GM11168 (cell line): Measurements from ENCODE around the gene ZNF776.
"Not testable (repeated sequence)": the region's sequence is repeated elsewhere in the genome, so short reads cannot be mapped to it uniquely, and the experiment has no call there.

Experiments
- in situ Hi-C: fragments of 300-500 bp; cut with MboI; formaldehyde crosslinking; loops from one replicate; pipeline ENCODE4 v1.12.0; 2022; ENCODE audit warnings: low sequenced_read_pairs; ENCODE audit not compliant: unreplicated experiment

The ZNF776 gene

DNA sequence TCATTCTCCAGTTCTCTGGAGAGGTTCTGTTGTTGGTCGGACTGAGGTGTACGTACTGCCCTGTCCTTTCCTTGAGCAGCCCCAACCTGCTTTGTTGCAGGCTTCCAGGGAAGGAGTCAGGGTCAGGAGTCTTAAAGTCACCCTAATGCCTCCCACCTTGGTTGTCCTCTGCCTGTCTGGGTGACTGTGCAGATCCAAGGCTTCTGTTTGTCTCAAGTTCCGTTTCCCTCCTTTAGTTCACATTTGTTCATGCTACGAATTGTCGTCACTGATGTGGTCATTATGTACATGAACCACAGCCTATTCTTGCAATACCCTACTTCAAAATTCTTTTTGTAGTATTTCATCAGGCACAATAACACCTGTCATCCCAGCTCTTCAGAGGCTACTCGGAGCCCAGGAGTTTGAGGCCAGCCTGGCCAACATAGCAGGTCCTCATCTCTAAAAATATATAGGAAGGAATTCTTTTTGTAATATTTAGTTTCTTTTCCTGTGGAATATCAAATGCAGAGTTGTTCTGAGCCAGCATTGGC lies 30.2 kb downstream of the ZNF776 start:
- in situ Hi-C loops: no loop called here

DNA sequence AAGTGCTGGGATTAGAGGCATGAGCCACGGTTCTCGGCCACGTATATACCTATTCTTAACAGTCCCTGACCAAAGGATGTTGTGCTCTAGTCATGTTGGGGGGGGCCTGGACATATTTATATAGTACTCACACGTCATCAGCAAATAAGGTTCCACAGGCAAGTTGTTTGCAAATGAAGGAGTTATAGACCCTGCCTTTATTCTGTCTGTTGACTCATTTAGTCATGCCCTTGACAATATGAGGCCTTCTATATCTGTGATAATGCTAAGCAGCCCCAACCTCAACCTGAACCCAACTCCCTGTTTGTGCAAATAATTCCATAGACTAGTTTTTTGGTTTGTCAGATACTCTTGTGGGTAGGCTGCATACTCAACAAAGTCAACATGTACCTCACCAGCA lies 31.7 kb downstream of the ZNF776 start:
- in situ Hi-C loops: no loop called here

- in situ Hi-C loops: no loop called here
Measured at GRCh38 chr19:57779220-57779845, 32.7 kb downstream of the ZNF776 start.

- in situ Hi-C loops: no loop called here
Measured at GRCh38 chr19:57786286-57786685, 39.7 kb downstream of the ZNF776 start.

- in situ Hi-C loops: no loop called here
Measured at GRCh38 chr19:57786906-57787305, 40.3 kb downstream of the ZNF776 start.

DNA sequence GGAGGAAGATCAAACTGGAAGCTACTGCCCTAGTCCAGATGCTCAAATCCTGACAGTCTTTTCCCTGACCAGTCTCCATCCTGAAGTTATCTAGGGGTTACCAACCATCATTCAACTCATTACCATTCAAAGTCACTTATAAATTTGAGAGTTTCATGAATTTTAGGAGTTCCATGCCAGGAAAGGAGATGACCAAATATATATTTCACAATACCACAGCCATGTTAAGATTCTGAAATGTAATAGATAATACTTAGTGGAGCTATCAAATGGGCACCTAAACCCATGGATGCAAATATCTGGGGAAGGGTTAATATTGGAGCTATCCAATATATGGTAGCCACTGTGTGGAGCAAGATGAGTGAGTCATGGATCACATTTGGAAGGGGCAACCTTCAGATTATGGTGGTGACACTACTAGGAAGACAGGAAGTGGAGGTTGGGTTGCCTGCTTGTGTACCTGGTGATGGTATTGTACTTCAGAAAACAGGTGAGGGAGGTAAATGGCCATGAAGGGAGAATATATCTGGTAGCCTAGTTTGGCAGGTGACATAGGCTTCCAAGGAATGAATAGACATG lies 41.6 kb downstream of the ZNF776 start:
- in situ Hi-C loops: no loop called here

GRCh38 chr19:57789288-57789687 lies 42.7 kb downstream of the ZNF776 start:
- in situ Hi-C loops: no loop called here

GRCh38 chr19:57796580-57796979 lies 50.0 kb downstream of the ZNF776 start:
- in situ Hi-C loops: not testable (repeated sequence)

- in situ Hi-C loops: no loop called here
Measured at GRCh38 chr19:57800696-57801095, 54.1 kb downstream of the ZNF776 start.

DNA sequence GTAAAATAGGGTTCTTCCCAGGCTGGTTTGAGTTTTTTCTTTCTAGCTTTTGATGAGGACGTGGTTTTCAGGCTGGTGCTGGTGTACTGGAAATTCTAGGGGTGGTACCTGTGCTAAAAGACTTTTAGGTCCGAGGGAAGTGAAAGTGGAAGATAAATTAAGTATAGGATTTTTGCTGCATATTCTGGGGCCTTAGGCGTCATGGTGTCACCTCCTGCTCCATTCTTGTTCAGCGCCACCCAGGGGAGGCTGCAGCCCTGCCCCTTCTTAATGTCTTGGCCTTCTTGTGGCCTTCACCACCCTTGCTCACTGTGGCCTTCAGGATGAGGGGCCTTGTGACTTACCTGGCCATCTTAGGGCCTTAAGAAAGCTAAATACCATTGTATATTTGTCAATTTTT lies 55.7 kb downstream of the ZNF776 start:
- in situ Hi-C loops: no loop called here

GRCh38 chr19:57803265-57803593 lies 56.6 kb downstream of the ZNF776 start:
- in situ Hi-C loops: no loop called here

GRCh38 chr19:57803594-57804325 lies 57.1 kb downstream of the ZNF776 start:
- in situ Hi-C loops: no loop called here

GRCh38 chr19:57807541-57807940 lies 60.9 kb downstream of the ZNF776 start:
- in situ Hi-C loops: no loop called here
